CMK (cell line): ENCODE measurements around the gene NUP107.

Source experiments
- DNase-seq: peaks from one replicate; pipeline ENCODE4 v3.0.0-alpha.2; 2010; ENCODE audit warnings: low read depth

The NUP107 gene

GRCh38 chr12:68739891-68740290 is 53.1 kb downstream of the NUP107 start:
- DNase-seq: no peak

GRCh38 chr12:68743356-68743755 is 56.6 kb downstream of the NUP107 start:
- DNase-seq: no peak

- DNase-seq: no peak
Measured at GRCh38 chr12:68745376-68745903, 58.7 kb downstream of the NUP107 start.

- DNase-seq: peak; percentile 76
Measured at GRCh38 chr12:68745904-68746571, 59.3 kb downstream of the NUP107 start, which contains the start of gene SLC35E3. SLC35E3 (plus strand) TSS chr12:68746176; CDS start chr12:68746378, 202 bp downstream.

- DNase-seq: no peak
Measured at GRCh38 chr12:68746572-68747180, 59.9 kb downstream of the NUP107 start.

- DNase-seq: no peak
Measured at GRCh38 chr12:68749443-68749842, 62.7 kb downstream of the NUP107 start.

GRCh38 chr12:68749861-68750260 is 63.1 kb downstream of the NUP107 start:
- no peak for DNase-seq

DNA sequence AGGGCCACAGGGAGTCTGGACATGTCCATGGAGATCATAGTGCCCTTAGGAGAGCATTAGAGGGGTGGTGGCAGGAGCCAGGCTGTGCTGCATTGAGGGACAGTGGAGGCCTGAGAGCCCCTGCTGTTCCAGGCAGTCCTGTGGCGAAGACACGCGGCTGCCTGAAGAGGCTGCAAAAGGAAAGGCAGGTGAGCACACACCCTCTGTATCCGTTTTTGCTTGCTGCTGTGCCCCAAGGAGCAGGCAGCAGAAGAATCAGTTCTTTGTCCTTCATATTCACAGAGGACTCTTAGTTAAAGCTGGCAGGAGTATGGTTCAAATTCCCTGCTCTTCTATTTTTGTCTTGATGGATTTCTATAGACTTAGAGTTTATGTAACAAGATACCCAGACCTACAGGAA is 63.7 kb downstream of the NUP107 start:
- no peak for DNase-seq

- no peak for DNase-seq
Measured at GRCh38 chr12:68755536-68756243, 68.9 kb downstream of the NUP107 start.

GRCh38 chr12:68759852-68760251 is 73.1 kb downstream of the NUP107 start:
- no peak for DNase-seq

DNA sequence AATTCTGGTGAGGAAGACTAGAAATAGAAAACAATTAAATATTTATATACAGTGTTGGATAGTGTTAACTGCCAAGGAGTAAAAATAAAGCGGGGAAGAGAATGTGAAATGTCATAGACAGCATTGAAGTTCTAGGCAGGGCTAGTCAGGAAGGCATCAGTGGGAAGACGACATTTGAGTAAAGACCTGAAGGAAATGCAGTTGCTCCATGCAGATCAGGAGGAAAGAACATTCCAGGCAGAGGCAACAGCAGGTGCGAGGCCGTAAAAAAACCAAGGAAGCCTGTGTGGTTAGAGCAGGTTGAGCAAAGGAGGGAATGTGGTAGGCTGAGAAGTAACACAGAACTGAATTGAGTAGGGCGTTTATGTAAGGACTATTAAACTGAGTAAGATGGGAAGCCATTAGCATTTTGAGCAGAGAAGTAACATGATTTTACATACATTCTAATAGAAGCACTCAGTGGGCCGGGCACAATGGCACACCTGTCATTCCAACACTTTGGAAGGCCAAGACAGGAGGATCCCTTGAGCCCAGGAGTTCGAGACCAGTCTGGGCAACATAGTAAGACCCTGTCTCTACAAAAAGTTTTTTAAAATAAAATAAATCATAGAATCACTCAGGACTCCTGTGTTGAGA is 74.1 kb downstream of the NUP107 start:
- DNase-seq: no peak

DNA sequence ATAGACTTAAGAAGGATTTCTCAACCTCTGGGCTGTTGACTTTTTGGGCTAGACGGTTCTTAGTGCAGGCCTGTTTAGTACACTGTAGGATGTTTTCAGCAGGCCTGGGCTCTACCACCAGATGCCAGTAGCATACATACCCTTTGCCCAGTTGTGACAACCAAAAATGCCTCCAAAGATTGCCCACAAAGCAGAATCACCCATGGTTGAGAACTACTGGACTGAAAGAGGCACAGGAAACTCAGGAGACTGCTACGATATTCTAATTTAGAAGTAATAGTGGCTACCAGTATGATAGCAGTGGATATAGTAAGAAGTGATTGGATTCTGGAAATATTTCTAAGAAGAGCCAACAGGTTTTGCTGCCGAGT is 74.6 kb downstream of the NUP107 start:
- DNase-seq: no peak

DNA sequence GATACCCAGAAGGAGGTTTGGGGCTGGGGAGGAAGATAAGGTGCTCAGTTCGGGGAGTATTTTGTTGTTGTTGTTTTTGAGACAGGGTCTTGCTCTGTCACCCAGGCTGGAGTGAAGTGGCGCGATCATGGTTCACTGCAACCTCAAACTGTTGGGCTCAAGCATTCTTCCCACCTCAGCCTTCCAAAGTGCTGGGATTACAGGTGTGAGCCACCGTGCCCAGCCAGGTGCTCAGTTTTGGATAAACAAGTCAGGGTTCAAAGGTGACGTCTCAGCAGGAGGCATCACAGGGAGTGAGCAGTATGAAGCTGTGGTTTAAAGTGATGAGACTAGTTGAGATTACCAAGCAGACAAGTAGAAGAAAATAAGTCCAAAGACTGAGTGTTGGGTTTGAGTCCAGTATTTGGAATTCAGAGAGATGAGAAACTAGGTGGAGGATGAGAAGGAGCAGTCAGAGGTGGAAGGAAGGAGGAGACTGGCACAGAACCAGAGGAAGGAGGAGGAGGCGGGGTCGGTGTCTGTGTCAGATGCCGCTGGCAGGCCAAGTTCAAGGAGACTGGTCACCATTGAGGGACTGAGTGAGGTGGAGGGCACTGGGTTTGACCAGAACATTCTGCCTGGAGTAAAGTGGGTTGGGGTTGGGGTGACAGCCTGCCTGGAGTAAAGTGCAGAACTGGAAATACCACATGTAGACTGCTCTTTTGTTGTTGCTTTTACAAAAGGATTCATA is 75.3 kb downstream of the NUP107 start:
- no peak for DNase-seq

DNA sequence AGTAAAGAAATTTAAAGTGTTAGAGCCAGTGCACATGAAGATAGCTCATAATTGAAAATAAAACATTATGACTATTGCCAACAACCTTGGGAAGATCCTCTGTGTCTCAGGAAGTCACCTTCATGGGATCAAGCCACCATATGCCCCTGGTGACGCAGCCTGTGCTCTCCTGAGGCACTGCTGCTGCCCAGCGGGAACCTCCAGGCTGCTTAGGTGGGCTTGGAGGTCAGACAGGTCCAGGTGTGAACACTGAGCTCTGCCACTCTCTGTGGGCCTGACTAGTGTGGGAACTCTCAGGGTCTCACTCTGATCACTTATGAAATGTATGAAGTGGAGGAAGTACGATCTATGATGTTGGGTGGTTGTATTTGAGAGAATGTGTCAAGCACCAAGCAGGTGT is 75.9 kb downstream of the NUP107 start:
- no peak for DNase-seq

- DNase-seq: no peak
Measured at GRCh38 chr12:68765696-68766095, 78.9 kb downstream of the NUP107 start.

DNA sequence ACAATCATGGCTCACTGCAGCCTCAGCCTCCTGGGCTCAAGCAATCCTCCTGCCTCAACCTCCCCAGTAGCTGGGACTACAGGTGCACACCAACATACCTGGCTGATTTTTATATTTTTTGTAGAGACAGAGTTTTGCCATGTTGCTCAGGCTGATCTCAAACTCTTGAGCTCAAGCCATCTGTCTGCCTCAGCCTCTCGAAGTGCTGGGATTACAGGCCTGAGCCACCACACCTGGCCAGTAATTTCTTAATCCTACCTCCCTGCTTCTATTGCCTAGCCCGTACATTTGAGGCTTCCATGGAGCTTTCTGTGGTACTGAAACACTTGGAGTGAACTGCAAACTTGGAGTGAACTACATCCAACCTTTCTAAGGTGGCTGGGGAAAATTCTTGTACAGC is 79.9 kb downstream of the NUP107 start:
- DNase-seq: no peak

- DNase-seq: no peak
Measured at GRCh38 chr12:68767191-68767590, 80.4 kb downstream of the NUP107 start.

DNA sequence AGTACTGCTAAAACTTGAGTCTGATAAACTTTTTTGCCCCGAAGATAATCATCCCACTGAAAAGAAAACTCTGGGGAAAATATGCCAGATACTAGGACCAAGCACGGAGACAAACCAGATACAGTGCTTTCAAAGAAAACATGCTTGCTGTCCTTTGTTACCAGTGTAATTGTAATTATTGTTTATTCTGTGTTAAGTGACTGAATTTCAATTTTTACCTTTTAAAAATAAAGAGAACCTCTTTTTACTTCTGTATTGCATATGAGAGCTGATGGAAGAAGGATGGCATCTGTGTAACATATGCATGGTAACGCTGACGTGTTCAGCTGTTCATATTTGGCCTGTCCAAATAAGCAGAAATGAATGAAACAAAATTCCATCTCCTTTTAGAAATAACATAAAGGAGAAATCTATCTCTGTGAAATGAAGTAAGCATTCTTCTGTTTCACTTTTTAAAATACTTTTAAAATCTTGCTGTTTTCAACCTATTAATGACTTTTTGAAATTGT is 81.7 kb downstream of the NUP107 start:
- DNase-seq: no peak

DNA sequence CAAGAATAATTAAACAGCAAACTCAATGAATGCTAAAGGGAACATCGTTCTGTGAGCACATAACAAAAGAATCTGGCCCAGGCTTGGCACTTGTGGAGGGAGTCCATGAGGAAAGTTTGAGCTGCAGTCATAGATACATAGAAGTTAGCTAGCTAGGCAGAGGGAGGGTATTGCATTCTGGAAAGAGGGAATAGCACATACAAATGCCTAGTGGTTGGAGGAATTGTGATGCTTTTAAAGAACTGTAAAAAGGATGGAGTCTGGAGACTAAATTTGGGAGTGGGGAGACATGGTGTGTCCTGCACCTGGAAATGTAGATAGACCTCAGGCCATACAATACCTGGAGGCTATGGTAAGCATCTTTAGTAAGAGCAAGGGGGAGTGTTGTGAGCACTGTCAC is 83.2 kb downstream of the NUP107 start:
- no peak for DNase-seq

DNA sequence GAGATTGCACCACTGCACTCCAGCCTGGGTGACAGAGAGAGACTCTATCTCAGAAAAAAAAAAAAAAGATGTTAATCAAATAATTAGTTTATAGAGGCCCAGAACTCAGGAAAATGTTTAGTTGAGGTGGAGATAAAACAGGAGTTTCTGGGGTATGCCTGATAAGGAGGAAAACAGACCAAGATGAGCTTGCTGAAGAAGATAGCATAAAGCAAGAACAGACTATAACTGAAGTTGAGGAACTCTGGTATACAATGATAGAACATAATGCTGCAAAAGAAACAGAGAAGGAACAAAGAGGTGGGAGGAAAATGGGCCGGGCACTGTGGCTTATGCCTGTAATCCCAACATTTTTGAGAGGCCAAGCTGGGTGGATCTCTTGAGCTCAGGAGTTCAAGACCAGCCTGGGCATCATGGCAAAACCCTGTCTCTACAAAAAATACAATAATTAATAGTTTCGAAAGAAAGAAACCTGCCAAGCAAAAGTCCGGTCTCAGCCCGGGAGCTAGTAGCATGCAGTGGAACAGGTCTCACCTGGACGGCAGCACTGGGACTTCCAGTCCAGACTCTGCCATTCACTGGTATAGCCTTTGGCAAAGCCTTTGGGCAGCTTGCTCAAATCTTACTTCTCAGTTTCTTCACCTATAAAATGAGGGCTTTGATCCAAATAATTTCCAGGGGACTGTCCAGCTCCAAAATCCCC is 84.6 kb downstream of the NUP107 start:
- DNase-seq: peak; percentile 67

DNA sequence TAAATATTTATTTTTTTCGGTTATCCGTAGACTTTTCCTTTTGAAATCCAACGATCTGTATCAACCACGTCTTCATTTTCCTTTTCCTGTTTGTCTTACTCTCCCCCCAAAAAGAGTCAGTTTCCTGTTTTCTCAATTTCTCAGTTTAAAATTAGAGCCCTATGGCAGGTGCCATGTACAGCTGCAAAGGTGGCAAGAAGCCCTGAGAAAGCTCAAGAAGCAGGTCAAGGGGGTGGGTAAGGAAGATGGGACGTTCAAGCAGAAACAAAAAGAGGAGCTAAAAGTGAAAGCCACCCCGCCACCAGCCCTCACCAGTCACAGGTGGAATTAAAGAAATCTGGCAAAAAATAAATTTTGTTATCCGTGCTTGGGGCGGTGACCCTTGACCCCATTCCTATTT is 85.9 kb downstream of the NUP107 start:
- DNase-seq: no peak
